GM21423 (cell line): ENCODE results near the gene TMEM244.
"Not testable (repeated sequence)": the region's sequence is repeated elsewhere in the genome, so short reads cannot be mapped to it uniquely, and the experiment has no call there.

ENCODE experiments used
- ATAC-seq: cut with Tn5 transposase; IDR thresholded peaks from one replicate; pipeline ENCODE4 v1.9.1; 2021; ENCODE audit warnings: mild to moderate bottlenecking, moderate library complexity; ENCODE audit not compliant: unreplicated experiment

TMEM244 gene

DNA sequence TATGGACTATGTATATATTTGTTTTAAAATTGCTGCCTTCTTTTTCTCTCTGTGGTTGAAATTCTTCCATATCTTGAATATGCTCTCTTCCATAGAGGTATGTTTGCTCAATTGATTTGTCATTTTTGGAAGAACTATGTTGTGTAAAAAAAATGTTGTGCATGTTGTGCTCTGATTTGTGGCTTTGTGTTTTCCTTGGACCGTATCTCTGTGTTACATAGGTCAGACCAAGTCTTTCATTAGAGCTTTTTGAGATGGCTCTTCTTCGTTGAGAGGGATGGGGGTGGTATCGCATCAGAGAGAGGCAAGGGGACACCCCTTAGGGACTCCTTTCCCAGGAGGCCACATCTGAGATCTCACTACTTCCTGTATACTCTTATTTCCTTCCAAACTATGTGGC, 43.8 kb downstream of the TMEM244 start:
- no peak for ATAC-seq

DNA sequence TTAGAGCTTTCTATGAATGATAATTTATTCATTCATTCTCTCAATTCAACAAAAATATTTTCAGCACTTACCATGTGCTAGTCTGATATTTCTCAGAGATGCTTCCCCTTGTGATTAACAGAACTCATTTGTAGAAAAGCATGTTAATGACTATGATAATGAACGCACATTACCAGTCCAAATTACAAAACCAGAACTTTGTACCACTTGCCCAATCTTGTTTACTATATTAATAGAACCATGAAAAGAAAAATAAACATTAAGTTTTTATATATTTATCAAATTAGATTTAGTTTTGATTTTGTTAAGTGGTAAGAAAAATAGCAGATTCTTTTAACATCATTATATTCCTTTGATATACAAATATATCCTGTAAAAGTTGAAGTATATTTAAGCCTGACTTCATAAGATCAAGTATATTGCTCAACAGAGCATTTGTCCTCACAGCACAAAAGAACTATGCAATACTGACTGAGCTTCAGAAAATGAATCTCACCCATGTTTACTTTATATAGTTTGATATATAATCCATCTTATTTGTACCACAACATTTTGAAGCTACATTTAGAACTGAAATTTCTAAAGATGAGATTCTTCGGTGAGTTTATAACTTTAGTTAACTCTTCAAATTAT, 48.9 kb downstream of the TMEM244 start:
- no peak for ATAC-seq

DNA sequence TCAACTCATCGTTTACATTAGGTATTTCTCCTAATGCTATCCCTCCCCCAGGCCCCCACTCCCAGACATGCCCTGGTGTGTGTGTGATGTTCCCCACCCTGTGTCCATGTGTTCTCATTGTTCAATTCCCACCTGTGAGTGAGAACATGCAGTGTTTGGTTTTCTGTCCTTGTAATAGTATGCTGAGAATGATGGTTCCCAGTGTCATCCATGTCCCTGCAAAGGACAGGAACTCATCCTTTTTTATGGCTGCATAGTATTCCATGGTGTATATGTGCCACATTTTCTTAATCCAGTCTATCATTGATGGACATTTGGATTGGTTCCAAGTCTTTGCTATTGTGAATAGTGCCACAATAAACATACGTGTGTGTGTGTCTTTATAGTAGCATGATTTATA, 54.0 kb downstream of the TMEM244 start:
- ATAC-seq: not testable (repeated sequence)

DNA sequence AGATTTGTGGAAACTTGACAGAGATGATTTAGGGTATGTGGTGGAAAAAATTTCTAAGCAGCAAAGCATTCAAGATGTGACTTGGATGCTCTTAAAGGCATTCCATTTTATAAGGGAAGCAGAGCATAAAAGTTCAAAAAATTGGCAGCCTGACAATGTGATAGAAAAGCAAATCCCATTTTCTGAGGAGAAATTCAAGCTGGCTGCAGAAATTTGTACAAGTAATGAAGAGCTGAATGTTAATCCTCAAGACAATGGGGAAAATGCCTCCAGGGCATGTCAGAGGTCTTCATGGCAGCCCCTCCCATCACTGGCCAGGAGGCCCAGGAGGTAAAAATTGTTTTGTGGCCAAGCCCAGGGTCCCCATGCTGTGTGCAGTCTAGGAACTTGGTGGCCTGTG, 58.2 kb downstream of the TMEM244 start:
- ATAC-seq: not testable (repeated sequence)

DNA sequence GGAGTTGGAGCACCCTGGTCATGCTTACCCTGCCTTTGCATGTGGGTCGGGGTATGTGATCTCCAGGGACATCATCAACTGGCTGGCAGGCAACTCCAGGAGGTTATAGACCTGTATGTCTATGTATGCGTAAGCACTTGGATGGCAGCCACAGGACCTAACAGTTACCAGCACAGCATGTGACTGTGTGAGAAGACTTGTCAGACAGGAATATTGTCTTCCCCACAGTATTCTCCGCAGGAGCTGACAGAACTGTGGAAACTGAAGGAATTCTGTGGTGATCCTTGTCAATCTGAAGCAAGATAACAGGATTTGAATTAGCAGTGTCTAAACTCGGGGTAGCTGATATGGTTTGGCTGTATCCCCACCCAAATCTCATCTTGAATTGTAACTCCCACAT, 59.2 kb downstream of the TMEM244 start:
- ATAC-seq: no peak

DNA sequence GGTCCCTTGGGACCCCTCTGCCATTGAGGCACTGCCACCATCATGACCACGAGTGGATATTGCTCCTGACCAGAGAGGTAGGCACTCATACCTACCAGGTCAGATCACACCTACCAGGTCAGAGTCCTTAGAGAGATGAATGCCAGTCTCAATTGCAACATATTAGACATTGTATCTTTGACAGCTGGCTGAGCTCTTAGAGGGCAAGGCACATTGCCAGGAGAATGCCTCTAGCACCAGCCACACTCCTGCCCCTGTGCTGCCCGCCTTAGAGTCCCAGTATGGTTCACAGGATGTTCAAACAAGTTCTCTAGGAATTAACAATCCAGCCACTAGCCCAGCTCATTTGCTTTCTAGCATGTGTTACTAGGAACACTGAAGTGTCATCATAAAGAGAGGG, 65.9 kb downstream of the TMEM244 start:
- ATAC-seq: no peak

DNA sequence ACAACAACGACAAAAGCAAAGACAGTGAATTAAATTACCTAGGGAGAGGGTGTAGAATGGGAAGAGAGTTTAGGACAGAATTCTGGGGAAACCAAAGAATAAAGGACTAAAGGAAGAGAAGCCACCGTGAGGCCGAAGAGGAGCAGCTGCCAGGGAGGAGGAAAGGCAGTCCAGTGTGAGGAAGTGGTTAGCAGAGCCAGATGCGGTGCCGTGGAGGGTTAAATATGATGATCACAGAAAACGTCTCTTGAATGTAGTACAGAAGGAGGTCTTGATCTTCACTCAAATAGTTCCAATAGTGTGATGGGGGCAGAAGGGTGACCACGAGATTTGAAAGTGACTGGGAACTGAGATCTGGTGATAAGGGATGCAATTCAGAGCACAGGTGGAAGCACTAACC, 67.7 kb downstream of the TMEM244 start:
- no peak for ATAC-seq

DNA sequence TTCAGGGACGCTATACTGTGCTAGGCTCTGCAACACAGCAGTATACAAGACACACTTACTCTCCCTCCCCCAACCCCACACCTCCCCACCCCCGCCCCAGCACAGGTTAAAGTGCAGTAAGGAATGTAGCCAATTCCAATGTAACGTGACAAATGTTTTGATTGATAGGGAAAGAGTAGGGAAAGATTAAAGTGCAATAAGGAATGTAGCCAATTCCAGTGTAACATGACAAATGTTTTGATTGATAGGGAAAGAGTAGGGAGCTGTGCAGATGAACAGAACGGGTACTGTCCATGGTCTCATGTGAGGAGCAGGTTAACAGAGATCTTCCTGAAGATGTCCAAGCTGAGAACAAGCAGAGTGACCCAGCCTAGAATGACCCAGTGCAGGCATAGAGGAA, 69.1 kb downstream of the TMEM244 start:
- no peak for ATAC-seq

DNA sequence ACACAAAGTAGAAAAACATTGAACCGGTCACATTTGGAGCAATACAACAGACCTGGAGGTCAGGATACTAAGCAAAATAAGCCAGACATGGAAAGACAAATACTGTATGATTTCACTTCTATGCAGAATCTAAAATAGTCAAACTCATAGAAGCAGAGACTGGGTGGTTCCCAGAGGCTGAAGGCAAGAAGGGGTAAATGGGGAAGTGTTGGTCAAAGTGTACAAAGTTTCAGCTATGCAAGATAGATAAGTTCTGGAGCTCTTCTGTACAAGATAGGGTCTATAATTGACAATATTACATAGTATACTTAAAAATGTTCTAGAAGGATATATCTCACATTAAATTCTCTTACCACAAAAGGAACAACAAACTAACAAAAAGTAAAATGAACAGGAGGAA, 70.3 kb downstream of the TMEM244 start:
- no peak for ATAC-seq

DNA sequence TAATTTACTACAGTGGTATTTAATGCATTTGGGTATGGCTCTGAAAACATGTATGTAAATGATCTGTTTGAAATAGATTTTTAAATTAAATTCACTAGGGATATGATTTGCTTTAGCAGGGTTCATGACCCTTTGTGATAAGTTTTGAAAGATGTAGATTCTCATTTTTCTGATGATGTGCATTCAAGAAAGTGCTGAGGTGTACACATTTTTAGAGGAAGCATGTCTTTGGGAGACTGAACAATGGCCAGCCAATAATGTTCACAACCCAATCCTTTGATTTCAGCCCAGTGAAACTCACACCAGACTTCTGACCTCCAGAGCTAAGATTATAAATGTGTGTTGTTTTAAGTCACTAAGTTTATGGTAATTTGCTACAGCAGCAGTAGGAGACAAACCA, 71.1 kb downstream of the TMEM244 start:
- ATAC-seq: no peak

DNA sequence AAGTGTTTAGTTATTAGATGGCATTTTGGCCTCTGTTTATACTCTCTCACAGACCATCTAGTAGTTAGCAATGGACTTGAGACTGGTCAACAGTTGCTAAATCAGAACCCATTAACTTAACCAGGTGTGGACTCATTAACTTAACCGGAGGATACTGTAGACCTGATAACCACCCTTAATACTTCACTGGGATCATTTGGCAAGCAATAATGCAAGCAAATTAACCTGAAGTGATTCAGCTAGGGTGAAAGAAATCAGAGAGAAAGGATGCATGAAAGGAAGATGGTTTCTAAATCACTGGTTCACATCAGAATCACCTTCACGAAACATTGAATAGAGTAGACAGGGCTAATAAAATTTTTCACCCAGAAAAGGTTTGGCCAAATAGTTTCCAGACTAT, 73.3 kb downstream of the TMEM244 start:
- no peak for ATAC-seq

DNA sequence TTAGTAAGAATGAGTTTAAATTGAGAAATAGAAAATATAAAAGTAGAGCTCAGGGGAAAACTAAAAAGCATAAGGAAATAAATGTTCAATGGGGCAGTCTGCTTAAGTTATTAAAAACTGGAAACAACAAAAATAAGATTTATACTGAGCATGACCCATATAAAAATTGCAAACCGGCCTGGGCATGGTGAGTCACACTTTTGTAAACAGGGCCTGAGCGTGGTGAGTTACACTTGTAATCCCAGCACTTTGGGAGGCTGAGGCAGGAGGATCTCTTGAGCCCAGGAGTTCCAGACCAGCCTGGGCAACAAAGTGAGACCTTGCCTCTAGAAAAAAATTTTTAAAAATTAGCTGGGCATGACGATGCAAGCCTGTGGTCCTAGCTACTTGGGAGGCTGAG, 74.6 kb downstream of the TMEM244 start:
- no peak for ATAC-seq

DNA sequence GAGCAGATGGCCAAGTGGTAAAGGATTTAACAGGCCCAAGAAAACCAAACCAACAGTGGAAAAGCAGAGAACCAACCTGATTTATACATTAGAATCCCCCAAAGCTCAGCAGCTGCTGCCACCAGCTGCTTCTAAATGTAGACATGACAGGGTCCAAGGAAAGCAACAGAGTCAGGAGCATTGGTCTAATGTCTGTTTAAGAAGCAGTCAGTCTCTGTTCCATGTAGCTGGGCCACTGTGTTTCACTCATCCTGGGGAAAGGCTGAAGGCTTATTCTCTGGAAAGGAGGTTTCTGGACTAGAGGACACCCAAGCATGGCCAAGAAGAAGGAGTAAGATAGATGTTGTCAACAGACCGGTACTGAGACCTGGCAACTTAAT, 75.4 kb downstream of the TMEM244 start:
- no peak for ATAC-seq

DNA sequence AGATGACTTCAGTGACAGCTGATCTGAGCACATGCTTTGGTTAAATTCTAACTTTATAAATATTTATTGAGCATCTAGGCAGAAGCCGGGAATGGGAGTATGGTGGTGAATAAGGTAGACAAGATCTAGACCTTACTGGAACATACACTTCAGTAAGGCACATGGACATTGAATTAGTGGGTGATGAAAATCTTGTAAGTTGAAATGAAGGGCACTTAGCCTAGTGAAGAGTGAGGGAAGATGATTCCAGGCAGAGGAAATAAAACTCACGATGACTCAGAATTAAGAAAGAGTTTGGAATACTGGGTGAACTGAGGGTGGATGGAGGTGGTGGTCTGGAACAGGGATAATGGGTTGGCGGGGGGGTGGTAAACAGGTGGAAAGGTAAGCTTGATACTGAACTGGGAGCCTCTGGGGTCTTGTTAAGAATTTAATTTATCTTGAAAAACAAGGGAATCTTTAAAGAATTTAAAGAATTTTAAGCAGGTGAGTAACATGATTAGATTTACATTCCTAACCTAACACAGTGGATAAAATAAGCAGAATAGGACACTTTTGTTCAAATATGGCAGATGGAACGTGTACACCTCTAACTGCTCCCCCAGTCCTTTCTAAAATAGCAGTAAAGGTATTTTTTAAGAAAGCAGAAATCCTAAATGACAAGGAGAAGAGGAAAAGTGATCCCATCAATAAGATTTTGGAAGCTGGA, 75.9 kb downstream of the TMEM244 start:
- no peak for ATAC-seq
